ENCODE results near the gene DOCK11. TPM values are rescaled to one million over a fixed set of nuclear protein-coding genes. Genes with fewer than 3 reads are reported as not detected.

Gene DOCK11
- total RNA-seq, 1 donor from 2014 or later = 27.8 TPM

DNA sequence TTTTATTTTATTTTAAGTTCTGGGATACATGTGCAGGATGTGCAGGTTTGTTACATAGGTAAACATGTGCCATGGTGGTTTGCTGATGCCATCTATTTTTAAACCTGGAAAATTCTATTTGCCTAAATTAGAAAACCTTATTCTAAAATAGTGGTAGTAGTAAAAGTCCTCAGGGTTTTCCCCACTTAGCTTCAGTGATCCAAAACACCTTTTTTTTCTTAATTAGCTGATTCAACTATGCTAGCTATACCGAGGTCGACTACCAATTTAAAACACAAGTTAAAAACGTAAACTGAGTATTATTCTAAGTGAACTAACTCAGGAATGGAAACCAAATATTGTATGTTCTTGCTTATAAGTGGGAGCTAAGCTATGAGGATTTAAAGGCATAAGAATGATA, 161.8 kb downstream of the DOCK11 start:
- Mint-ChIP-seq H3K9me3 (no peaks in the 10 kb centered on the region), H3K4me1 (no peaks in the 10 kb centered on the region), H3K36me3 (ENCODE audit: low read depth) (peaks cover 38% of the 10 kb centered on the region), H3K27ac (no peak overlapping the region), H3K27me3 (no peaks in the 10 kb centered on the region), H3K4me3 (no peak overlapping the region)
- intact Hi-C loops (cut with micrococcal nuclease) = no loop called here
- DNase-seq = no peak

DNA sequence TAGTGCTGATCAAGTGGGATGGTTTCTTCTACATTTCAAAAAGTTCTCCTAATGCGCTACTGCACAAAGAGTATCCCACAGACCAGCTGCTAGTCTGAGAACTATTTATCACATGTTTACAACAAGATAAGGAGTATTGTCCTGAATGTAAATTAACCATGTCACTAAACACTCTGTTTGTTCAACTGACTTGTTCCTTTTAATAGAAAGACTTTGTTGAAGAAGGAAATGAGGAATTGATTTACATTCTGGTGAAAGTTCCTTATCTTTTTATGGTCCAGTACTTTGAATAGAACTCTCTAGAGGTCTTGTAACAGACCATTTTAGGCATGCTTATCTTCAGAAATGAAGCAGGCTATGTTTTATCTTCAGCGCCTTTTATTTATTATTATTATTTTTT, 164.5 kb downstream of the DOCK11 start:
- Mint-ChIP-seq H3K4me1 (no peaks in the 10 kb centered on the region), H3K9me3 (no peaks in the 10 kb centered on the region)

GRCh38 chrX:118665204-118665603, 169.6 kb downstream of the DOCK11 start:
- no peaks in the 10 kb centered on the region for H3K27me3 Mint-ChIP-seq
- H3K36me3 Mint-ChIP-seq (ENCODE audit: low read depth) = peaks cover 41% of the 10 kb centered on the region
- H3K4me3 Mint-ChIP-seq = no peak overlapping the region
- intact Hi-C loops (cut with micrococcal nuclease) = no loop called here
- no peaks in the 10 kb centered on the region for H3K9me3 Mint-ChIP-seq
- H3K27ac Mint-ChIP-seq = no peak overlapping the region
- H3K4me1 Mint-ChIP-seq = no peaks in the 10 kb centered on the region
- no peak for DNase-seq

More for the DNA sequence above, 164.5 kb downstream of the DOCK11 start:
- Mint-ChIP-seq H3K27ac (no peak overlapping the region), H3K36me3 (ENCODE audit: low read depth) (peaks cover 41% of the 10 kb centered on the region), H3K4me3 (no peak overlapping the region), H3K27me3 (no peaks in the 10 kb centered on the region)
- intact Hi-C loops (cut with micrococcal nuclease) = no loop called here
- no peak for DNase-seq

- no peak for DNase-seq
- peaks cover 37% of the 10 kb centered on the region for H3K36me3 Mint-ChIP-seq (ENCODE audit: low read depth)
- no peaks in the 10 kb centered on the region for H3K27me3 Mint-ChIP-seq
- no peaks in the 10 kb centered on the region for H3K9me3 Mint-ChIP-seq
- intact Hi-C loops (cut with micrococcal nuclease) = no loop called here
- no peaks in the 10 kb centered on the region for H3K4me1 Mint-ChIP-seq
- H3K27ac Mint-ChIP-seq = no peak overlapping the region
- no peak overlapping the region for H3K4me3 Mint-ChIP-seq
These were observed 170.9 kb downstream of the DOCK11 start for GRCh38 chrX:118666521-118666920.

- Mint-ChIP-seq H3K4me3 (no peak overlapping the region), H3K27ac (no peak overlapping the region), H3K36me3 (ENCODE audit: low read depth) (peaks cover 31% of the 10 kb centered on the region), H3K9me3 (no peaks in the 10 kb centered on the region), H3K4me1 (no peaks in the 10 kb centered on the region), H3K27me3 (no peaks in the 10 kb centered on the region)
- DNase-seq = no peak
- intact Hi-C loops (cut with micrococcal nuclease) = no loop called here
These were observed 173.8 kb downstream of the DOCK11 start for GRCh38 chrX:118669435-118669834.

DNA sequence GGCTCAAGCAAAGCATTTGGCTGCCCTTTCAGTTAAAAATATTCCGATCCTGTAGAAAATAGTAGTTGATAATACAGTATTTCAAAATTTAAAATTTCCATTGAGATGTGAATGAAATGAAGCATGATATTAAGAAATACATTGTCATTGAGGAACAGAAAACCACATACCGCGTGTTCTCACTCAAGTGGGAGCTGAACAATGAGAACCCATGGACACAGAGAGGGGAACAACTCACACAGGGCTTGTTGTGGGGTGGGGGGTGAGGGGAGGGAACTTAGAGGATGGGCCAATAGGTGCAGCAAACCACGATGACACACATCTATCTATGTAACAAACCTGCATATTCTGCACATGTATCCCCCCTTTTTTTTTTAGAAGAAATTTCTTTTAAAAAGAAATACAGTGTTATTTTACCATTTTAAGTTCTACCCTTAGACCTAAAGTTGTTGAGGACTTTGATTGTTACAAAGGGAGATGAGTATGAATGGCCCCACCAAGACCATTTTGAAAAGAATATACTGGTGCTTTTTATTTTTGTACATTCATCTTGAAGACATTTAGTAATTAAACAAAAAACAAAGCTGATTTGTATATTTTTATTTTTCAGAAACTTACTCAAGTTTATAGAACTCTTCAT, 179.8 kb downstream of the DOCK11 start:
- no peaks in the 10 kb centered on the region for H3K27me3 Mint-ChIP-seq
- no peaks in the 10 kb centered on the region for H3K9me3 Mint-ChIP-seq
- no peak overlapping the region for H3K4me3 Mint-ChIP-seq
- no peak overlapping the region for H3K27ac Mint-ChIP-seq
- H3K36me3 Mint-ChIP-seq (ENCODE audit: low read depth) = peaks cover 24% of the 10 kb centered on the region
- no peaks in the 10 kb centered on the region for H3K4me1 Mint-ChIP-seq
- intact Hi-C loops (cut with micrococcal nuclease) = no loop called here
- no peak for DNase-seq

GRCh38 chrX:118675966-118676349, 180.3 kb downstream of the DOCK11 start:
- H3K4me1 Mint-ChIP-seq = no peaks in the 10 kb centered on the region
- no peaks in the 10 kb centered on the region for H3K9me3 Mint-ChIP-seq
- H3K27ac Mint-ChIP-seq = no peak overlapping the region
- intact Hi-C loops (cut with micrococcal nuclease) = no loop called here
- peaks cover 22% of the 10 kb centered on the region for H3K36me3 Mint-ChIP-seq (ENCODE audit: low read depth)
- no peak for DNase-seq
- no peak overlapping the region for H3K4me3 Mint-ChIP-seq
- no peaks in the 10 kb centered on the region for H3K27me3 Mint-ChIP-seq

DNA sequence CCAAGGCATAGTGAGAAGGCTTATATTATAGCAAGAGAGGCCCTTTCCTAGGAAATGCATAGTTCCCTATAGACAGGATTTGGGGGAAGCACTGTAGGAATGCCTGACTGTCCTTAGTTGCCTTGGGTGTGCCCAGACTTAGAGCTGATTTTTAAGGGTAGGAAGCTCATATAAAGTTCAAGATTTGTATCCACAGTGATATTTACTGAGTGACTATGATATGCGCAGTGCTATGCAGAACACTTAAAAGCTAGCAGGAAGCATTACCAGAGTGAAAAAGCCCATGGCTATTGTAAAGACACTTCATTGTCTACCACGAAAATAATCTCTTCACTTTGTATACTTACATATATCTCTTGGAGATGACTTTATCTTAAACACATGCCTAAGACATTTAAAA, 181.7 kb downstream of the DOCK11 start:
- Mint-ChIP-seq H3K4me3 (no peak overlapping the region), H3K27me3 (no peaks in the 10 kb centered on the region), H3K27ac (no peak overlapping the region), H3K9me3 (no peaks in the 10 kb centered on the region), H3K4me1 (no peaks in the 10 kb centered on the region), H3K36me3 (ENCODE audit: low read depth) (peaks cover 25% of the 10 kb centered on the region)
- intact Hi-C loops (cut with micrococcal nuclease) = no loop called here
- DNase-seq = no peak

GRCh38 chrX:118679290-118679689, 183.7 kb downstream of the DOCK11 start:
- no peak for DNase-seq
- Mint-ChIP-seq H3K27ac (no peak overlapping the region), H3K27me3 (no peaks in the 10 kb centered on the region), H3K4me3 (no peak overlapping the region), H3K36me3 (ENCODE audit: low read depth) (peaks cover 21% of the 10 kb centered on the region), H3K4me1 (no peaks in the 10 kb centered on the region), H3K9me3 (no peaks in the 10 kb centered on the region)
- intact Hi-C loops (cut with micrococcal nuclease) = no loop called here

DNA sequence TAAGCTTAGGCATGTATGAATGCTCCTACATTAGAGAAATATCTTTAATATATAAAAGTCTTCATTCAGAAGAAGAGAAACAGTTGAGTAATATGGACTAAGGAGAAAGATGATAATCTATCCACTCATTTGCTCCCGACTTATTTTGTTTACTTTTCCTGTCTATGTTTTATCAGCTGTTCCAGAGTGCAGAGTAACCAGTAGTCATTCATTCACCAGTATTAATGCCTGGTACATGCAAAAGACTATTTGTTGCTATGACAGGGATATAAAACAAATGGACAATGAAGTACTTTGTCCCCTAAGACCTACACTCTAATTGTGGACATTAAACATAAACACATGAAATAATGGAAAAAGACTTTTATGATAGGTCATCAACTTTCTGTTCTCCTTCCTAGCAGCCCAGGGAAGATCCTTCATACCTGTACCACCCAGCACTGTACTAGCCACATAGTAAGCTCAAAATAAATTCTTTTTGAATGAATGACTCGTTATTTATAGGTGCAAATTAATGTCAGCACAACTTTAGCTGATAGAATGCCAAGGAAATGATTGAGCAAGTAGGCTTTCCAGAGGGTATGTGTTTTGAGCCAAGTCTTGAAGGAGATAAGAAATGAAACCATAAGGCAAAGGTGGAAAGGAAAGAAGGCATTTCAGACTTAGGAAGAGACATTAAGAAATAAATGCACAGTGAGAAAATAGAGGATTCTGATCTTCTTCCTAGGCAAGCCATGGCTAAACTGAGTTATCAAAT, 186.8 kb downstream of the DOCK11 start:
- Mint-ChIP-seq H3K27me3 (no peaks in the 10 kb centered on the region), H3K36me3 (ENCODE audit: low read depth) (peaks cover 25% of the 10 kb centered on the region), H3K4me3 (no peak overlapping the region), H3K27ac (no peak overlapping the region), H3K4me1 (no peaks in the 10 kb centered on the region), H3K9me3 (no peaks in the 10 kb centered on the region)
- intact Hi-C loops (cut with micrococcal nuclease) = no loop called here
- no peak for DNase-seq

DNA sequence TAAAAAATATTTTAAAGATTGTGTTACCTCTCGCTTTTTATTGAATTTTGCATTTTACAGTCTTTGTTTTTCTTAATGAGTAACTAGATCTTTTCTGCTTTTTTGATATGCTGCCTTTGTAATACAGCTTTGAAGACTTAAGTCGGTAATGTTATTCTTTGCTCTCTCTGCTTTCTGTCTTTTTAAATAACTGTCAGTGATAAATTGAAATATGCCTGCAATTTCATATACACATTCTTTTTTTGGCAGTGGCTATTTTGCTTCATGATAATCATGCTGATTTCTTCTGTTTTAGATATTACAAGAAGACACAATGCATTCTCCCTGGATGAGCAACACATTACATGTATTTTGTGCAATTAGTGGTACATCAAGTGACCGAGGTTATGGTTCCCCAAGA, 189.8 kb downstream of the DOCK11 start:
- Mint-ChIP-seq H3K4me3 (no peak overlapping the region), H3K27me3 (no peaks in the 10 kb centered on the region), H3K9me3 (no peaks in the 10 kb centered on the region), H3K4me1 (no peaks in the 10 kb centered on the region), H3K36me3 (ENCODE audit: low read depth) (peaks cover 27% of the 10 kb centered on the region), H3K27ac (no peak overlapping the region)
- DNase-seq = no peak
- intact Hi-C loops (cut with micrococcal nuclease) = no loop called here

DNA sequence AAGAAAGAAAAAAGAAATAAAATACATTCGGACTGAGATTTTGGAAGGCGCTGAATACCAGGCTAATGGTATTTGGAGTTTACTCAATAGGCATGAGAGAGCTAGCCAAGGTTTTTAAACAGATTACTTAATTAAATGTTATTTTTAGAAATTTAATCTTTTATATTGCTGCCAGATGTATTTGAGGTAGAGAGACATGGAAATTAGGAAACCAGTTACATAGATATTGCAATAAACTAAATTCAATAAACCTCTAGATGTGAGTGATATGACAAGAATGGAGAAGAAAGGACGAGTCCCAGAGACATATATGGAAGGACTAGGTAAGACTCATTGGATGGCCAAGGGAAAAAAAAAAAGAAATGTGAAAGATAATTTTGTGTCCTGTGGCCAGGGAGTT, 193.3 kb downstream of the DOCK11 start:
- DNase-seq = no peak

DNA sequence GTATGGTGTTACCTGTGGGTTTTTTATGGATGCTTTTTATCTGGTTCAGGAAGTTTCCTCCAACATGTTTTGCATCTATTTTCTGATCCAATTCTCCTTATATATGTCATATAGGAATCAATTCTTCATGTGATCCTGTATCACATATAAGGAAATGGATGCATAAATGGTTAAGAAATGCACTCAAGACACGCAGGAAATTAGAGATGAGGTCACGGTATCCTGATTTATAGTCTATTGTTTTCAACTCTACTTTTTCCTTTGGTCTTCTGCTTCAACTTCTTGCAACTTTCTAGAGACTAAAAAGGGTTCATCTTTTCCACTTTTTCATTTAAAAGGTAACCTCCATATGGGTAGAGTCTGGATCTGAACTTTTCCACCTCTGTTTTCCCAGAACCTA, 198.2 kb downstream of the DOCK11 start:
- intact Hi-C loops (cut with micrococcal nuclease) = no loop called here
- Mint-ChIP-seq H3K27ac (no peak overlapping the region), H3K4me3 (no peak overlapping the region), H3K9me3 (no peaks in the 10 kb centered on the region), H3K27me3 (no peaks in the 10 kb centered on the region), H3K4me1 (no peaks in the 10 kb centered on the region), H3K36me3 (ENCODE audit: low read depth) (peaks cover 2% of the 10 kb centered on the region)
- no peak for DNase-seq

More for the DNA sequence above, 193.3 kb downstream of the DOCK11 start:
- H3K4me3 Mint-ChIP-seq = no peak overlapping the region
- H3K4me1 Mint-ChIP-seq = no peaks in the 10 kb centered on the region
- intact Hi-C loops (cut with micrococcal nuclease) = no loop called here
- peaks cover 18% of the 10 kb centered on the region for H3K36me3 Mint-ChIP-seq (ENCODE audit: low read depth)
- H3K9me3 Mint-ChIP-seq = no peaks in the 10 kb centered on the region
- H3K27ac Mint-ChIP-seq = no peak overlapping the region
- H3K27me3 Mint-ChIP-seq = no peaks in the 10 kb centered on the region

DNA sequence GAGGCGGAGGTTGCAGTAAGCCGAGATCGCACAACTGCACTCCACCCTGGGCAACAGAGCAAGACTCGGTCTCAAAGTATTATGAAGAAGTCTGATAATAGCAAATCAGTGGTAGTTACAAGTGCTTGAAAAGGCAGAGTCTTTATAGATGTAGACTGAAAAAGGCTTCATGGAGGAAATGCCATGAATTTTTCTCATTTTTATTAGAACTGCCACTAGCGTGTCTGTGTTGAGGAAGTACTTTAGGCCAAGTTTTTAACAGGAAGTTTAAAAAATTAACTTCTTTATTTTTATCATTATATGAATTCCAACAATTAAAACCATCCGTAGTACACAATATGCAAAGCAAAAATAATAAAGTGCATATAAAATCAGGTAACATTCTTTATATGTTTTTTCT, 199.0 kb downstream of the DOCK11 start:
- no peaks in the 10 kb centered on the region for H3K4me1 Mint-ChIP-seq
- no peak overlapping the region for H3K4me3 Mint-ChIP-seq
- no peak overlapping the region for H3K27ac Mint-ChIP-seq
- DNase-seq = no peak
- intact Hi-C loops (cut with micrococcal nuclease) = no loop called here
- H3K36me3 Mint-ChIP-seq (ENCODE audit: low read depth) = no peaks in the 10 kb centered on the region
- no peaks in the 10 kb centered on the region for H3K9me3 Mint-ChIP-seq
- H3K27me3 Mint-ChIP-seq = no peaks in the 10 kb centered on the region
